Skeletal muscle satellite cell (primary cell): ENCODE results near the gene IQCF2.
"Not testable (repeated sequence)": the region's sequence is repeated elsewhere in the genome, so short reads cannot be mapped to it uniquely, and the experiment has no call there.

ENCODE experiments used
- H3K27me3 ChIP-seq: 2 replicates; pipeline ENCODE4 v1.7.0; 2013; ENCODE audit warnings: low read length; ENCODE audit not compliant: control insufficient read depth, insufficient read depth
- H3K36me3 ChIP-seq: 2 replicates; pipeline ENCODE4 v1.7.0; 2013; ENCODE audit warnings: mild to moderate bottlenecking, control low read depth, low read length; ENCODE audit not compliant: insufficient read depth
- H3K4me1 ChIP-seq: 2 replicates; pipeline ENCODE4 v1.7.0; 2013; ENCODE audit warnings: low read length; ENCODE audit not compliant: control insufficient read depth, insufficient read depth
- H3K4me2 ChIP-seq: 2 replicates; pipeline ENCODE4 v1.7.0; 2013; ENCODE audit warnings: mild to moderate bottlenecking, low read length
- H3K4me3 ChIP-seq: 2 replicates; pipeline ENCODE4 v1.7.0; 2013; ENCODE audit warnings: low read length
- H3K9ac ChIP-seq: 2 replicates; pipeline ENCODE4 v1.7.0; 2013; ENCODE audit warnings: mild to moderate bottlenecking, low read depth, low read length, moderate library complexity
- H3K9me3 ChIP-seq: replicated peaks from 2 replicates; pipeline ENCODE4 v1.7.0; 2013; ENCODE audit warnings: mild to moderate bottlenecking, control low read depth, low read length

IQCF2 gene

GRCh38 chr3:51879937-51880336, 18.5 kb downstream of the IQCF2 start:
- no peaks in the 10 kb centered on the region for H3K36me3 ChIP-seq
- H3K9ac ChIP-seq: no peak overlapping the region
- H3K9me3 ChIP-seq: no peaks in the 10 kb centered on the region
- H3K4me3 ChIP-seq: no peak overlapping the region
- H3K27me3 ChIP-seq: peaks cover 32% of the 10 kb centered on the region
- H3K4me1 ChIP-seq: no peaks in the 10 kb centered on the region
- no peak overlapping the region for H3K4me2 ChIP-seq

DNA sequence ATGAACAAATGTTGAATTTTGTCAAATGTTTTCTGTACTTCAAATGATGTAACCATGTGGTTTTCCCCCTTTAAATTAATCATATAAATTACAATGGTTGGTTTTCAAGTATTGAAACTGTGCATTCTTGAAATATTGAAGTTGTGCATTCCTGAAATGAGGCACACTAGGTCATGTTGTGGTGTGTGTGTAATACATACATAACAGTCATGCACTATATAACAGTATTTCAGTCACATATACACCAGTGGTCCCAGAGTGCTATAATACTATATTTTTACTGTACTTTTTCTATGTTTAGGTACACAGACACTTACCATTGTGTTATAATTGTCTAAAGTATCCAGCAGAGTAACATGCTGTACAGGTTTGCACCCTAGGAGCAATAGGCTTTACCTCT, 25.0 kb downstream of the IQCF2 start:
- H3K9me3 ChIP-seq: no peaks in the 10 kb centered on the region
- H3K4me2 ChIP-seq: no peak overlapping the region
- no peak overlapping the region for H3K9ac ChIP-seq

GRCh38 chr3:51887620-51888019, 26.2 kb downstream of the IQCF2 start:
- no peak overlapping the region for H3K4me2 ChIP-seq
- no peaks in the 10 kb centered on the region for H3K9me3 ChIP-seq
- H3K9ac ChIP-seq: no peak overlapping the region
- H3K4me1 ChIP-seq: no peaks in the 10 kb centered on the region
- peaks cover 22% of the 10 kb centered on the region for H3K27me3 ChIP-seq
- H3K36me3 ChIP-seq: no peaks in the 10 kb centered on the region
- no peak overlapping the region for H3K4me3 ChIP-seq

More for the DNA sequence above, 25.0 kb downstream of the IQCF2 start:
- Histone ChIP-seq H3K36me3 (no peaks in the 10 kb centered on the region), H3K4me3 (no peak overlapping the region), H3K27me3 (peaks cover 31% of the 10 kb centered on the region), H3K4me1 (no peaks in the 10 kb centered on the region)

- Histone ChIP-seq H3K9me3 (no peaks in the 10 kb centered on the region), H3K4me3 (no peak overlapping the region), H3K4me1 (no peaks in the 10 kb centered on the region), H3K36me3 (no peaks in the 10 kb centered on the region), H3K4me2 (no peak overlapping the region), H3K27me3 (peaks cover 13% of the 10 kb centered on the region), H3K9ac (no peak overlapping the region)
Measured at GRCh38 chr3:51888463-51889105, 27.2 kb downstream of the IQCF2 start.

- Histone ChIP-seq H3K4me2 (no peak overlapping the region), H3K9me3 (no peaks in the 10 kb centered on the region), H3K36me3 (no peaks in the 10 kb centered on the region), H3K27me3 (peaks cover 19% of the 10 kb centered on the region), H3K9ac (no peak overlapping the region), H3K4me3 (no peak overlapping the region), H3K4me1 (no peaks in the 10 kb centered on the region)
Measured at GRCh38 chr3:51891242-51892039, 30.0 kb downstream of the IQCF2 start.

DNA sequence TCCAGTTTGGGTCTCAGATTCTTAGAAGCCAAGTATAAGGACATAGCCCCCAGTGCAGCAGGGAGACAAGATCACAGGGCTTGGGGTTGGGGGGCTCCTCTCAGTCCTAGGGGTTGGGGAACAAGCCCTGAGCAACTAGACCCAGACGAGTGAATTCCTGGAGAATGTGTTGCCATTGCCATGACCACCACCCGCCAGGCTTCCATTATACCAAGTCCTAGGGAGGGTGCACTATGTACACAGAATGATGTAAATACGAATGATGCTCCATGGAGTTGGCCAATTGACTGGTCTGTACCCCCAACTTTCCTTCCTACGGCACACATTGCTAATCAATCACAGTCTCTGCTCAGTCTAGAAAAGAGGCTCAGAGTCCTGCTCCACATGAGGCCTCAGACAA, 33.0 kb downstream of the IQCF2 start:
- Histone ChIP-seq H3K4me3 (no peak overlapping the region), H3K4me2 (no peak overlapping the region), H3K36me3 (no peaks in the 10 kb centered on the region), H3K9ac (no peak overlapping the region), H3K27me3 (peaks cover 26% of the 10 kb centered on the region), H3K4me1 (no peaks in the 10 kb centered on the region), H3K9me3 (no peaks in the 10 kb centered on the region)

DNA sequence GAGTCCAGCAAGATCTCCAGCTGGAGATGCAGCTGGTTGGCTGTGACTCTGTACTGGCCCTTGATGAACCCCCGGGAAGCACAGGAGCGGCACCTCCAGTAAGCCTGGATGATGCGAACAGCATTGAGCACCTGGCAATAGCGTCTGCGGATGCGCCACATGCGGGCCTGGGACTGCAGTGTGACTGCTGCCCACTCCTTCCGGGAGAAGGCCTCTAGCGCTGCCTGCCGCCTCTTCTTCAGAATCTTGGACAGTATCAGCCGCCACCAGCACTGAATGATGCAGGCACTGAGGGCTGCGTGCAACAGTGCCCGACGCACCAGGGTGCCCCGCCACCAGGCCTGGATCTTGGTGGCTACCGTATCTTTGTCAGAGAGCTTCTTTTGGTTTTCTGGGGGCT, 33.5 kb downstream of the IQCF2 start:
- Histone ChIP-seq H3K27me3 (peaks cover 26% of the 10 kb centered on the region), H3K9ac (no peak overlapping the region), H3K4me3 (no peak overlapping the region), H3K9me3 (no peaks in the 10 kb centered on the region), H3K4me2 (no peak overlapping the region), H3K36me3 (no peaks in the 10 kb centered on the region), H3K4me1 (no peaks in the 10 kb centered on the region)

DNA sequence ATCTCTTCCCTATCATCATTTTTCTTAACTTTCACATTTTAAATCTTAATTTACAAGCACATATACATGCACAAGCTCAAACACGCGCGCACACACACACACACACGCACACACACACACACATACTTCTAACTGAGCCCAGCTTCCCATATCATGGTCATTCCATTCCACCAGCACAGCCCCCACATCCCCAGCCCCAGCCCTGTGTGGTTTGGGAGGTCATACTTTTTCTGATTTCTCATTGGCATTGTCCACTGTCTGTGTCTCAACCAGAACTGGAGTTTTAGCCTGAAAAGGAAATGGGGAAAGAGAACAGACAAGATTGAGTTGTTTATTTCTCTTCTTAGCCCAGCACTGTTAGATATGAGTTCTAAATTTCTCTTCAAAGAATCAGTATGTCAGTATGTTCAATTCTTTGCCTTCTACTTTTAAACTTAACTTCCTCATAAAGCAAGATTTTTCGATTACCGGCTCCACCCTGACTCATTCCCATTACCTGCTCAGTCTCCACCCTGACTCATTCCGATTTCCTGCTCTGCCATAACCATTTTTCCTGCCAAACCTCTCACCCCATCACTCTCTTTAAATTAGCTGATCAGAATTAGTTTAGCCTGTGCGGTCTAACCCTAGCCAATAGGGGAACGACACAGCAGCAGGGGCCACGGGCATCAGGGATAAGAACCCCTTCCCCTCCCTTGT, 35.3 kb downstream of the IQCF2 start:
- no peak overlapping the region for H3K4me3 ChIP-seq
- no peaks in the 10 kb centered on the region for H3K36me3 ChIP-seq
- no peak overlapping the region for H3K9ac ChIP-seq
- no peaks in the 10 kb centered on the region for H3K4me1 ChIP-seq
- no peak overlapping the region for H3K4me2 ChIP-seq
- peaks cover 28% of the 10 kb centered on the region for H3K27me3 ChIP-seq
- H3K9me3 ChIP-seq: no peaks in the 10 kb centered on the region

DNA sequence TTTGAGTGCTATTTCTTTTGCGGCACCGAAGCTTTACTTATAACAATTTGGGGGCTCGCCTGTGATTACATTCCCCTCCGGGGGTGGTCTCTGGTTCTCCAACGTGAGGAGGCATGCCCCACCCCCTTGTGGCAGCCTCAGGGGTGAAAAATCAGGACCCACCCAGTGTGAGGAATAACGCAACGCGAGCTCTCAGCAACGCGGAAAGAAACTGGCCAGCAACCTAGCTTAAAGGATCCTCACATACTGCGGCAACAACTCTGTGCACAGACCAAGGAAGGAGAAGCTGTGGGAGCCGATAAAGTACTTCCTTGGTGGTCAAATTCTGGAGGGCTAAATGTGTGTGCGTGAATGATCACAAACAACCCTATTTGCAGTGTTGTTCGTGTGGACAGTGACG, 36.0 kb downstream of the IQCF2 start:
- H3K4me1 ChIP-seq: no peaks in the 10 kb centered on the region
- H3K9ac ChIP-seq: no peak overlapping the region
- H3K27me3 ChIP-seq: peaks cover 32% of the 10 kb centered on the region
- H3K36me3 ChIP-seq: no peaks in the 10 kb centered on the region
- no peak overlapping the region for H3K4me3 ChIP-seq
- H3K9me3 ChIP-seq: no peaks in the 10 kb centered on the region
- H3K4me2 ChIP-seq: no peak overlapping the region

GRCh38 chr3:51900043-51900442, 38.6 kb downstream of the IQCF2 start:
- H3K4me3 ChIP-seq, H3K9ac ChIP-seq, H3K4me2 ChIP-seq, H3K4me1 ChIP-seq, H3K9me3 ChIP-seq, H3K36me3 ChIP-seq: not testable (repeated sequence)
- H3K27me3 ChIP-seq: peaks cover 22% of the 10 kb centered on the region

DNA sequence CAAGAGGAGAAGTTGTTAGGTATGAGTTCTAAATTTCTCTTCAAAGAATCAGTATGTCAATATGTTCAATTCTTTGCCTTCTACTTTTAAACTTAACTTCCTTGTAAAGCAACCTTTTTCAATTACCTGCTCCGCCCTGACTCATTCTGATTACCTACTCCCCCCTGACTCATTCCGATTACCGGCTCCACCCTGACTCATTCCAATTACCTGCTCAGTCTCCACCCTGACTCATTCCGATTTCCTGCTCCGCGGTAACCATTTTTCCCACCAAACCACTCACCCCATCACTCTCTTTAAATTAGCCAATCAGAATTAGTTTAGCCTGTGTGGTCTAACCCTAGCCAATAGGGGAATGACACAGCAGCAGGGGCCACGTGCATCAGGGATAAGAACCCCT, 40.9 kb downstream of the IQCF2 start:
- H3K36me3 ChIP-seq, H3K4me3 ChIP-seq, H3K4me2 ChIP-seq, H3K9me3 ChIP-seq, H3K4me1 ChIP-seq, H3K9ac ChIP-seq: not testable (repeated sequence)
- peaks cover 16% of the 10 kb centered on the region for H3K27me3 ChIP-seq
